Neural cell (in vitro differentiated cells): ENCODE results near the gene IL13RA1. TPM values are rescaled to one million over a fixed set of nuclear protein-coding genes. Genes with fewer than 3 reads are reported as not detected.

Experiments
- H2AFZ ChIP-seq: fragments of 200-600, 300-800 bp; sonication (generic), shearing (Covaris generic); 2 replicates; pipeline ENCODE4 v1.6.0; 2014; ENCODE audit warnings: low read depth, mild to moderate bottlenecking, antibody characterized with exemption, low read length, moderate library complexity
- H3F3A ChIP-seq: fragments of 200-600 bp; shearing (Covaris generic); 2 replicates; pipeline ENCODE4 v1.6.1; 2016; ENCODE audit warnings: mild to moderate bottlenecking, moderate library complexity, mixed read lengths, antibody characterized with exemption, low read length; ENCODE audit not compliant: insufficient read depth, poor library complexity, severe bottlenecking
- H3K27ac ChIP-seq: fragments of 200-600, 300-800 bp; sonication (generic), shearing (Covaris generic); 2 replicates; pipeline ENCODE4 v1.5.1; 2014; ENCODE audit warnings: mild to moderate bottlenecking, low read length, moderate library complexity
- H3K27me3 ChIP-seq: fragments of 300-800, 200-600 bp; sonication (generic), shearing (Covaris generic); 2 replicates; pipeline ENCODE4 v1.6.0; 2014; ENCODE audit warnings: mild to moderate bottlenecking, low read depth, low read length, moderate library complexity; ENCODE audit not compliant: insufficient read depth
- H3K36me3 ChIP-seq: fragments of 300-800, 200-600 bp; sonication (generic), shearing (Covaris generic); 2 replicates; pipeline ENCODE4 v1.5.1; 2014; ENCODE audit warnings: mild to moderate bottlenecking, antibody characterized with exemption, low read length, moderate library complexity; ENCODE audit not compliant: insufficient read depth
- H3K4me2 ChIP-seq: fragments of 300-800, 200-600 bp; sonication (generic), shearing (Covaris generic); 2 replicates; pipeline ENCODE4 v1.6.0; 2014; ENCODE audit warnings: mild to moderate bottlenecking, low read length
- H3K4me3 ChIP-seq: fragments of 300-800, 200-600 bp; sonication (generic), shearing (Covaris generic); 2 replicates; pipeline ENCODE4 v1.5.1; 2014; ENCODE audit warnings: mild to moderate bottlenecking, low read length, moderate library complexity
- H3K79me2 ChIP-seq: fragments of 200-600 bp; shearing (Covaris generic); replicated peaks from 2 replicates; pipeline ENCODE4 v1.6.0; 2014; ENCODE audit warnings: mild to moderate bottlenecking, low read length, moderate library complexity; ENCODE audit not compliant: insufficient read depth
- H3K9ac ChIP-seq: fragments of 300-800, 200-600 bp; sonication (generic), shearing (Covaris generic); 2 replicates; pipeline ENCODE4 v1.6.1; 2016; ENCODE audit warnings: mild to moderate bottlenecking, low read length, mixed read lengths
- H3K9me2 ChIP-seq: fragments of 200-600 bp; shearing (Covaris generic); 2 replicates; pipeline ENCODE4 v1.6.1; 2016; ENCODE audit warnings: mild to moderate bottlenecking, low read length, mixed read lengths; ENCODE audit not compliant: insufficient read depth
- H3K9me3 ChIP-seq: fragments of 200-600, 300-800 bp; sonication (generic), shearing (Covaris generic); 2 replicates; pipeline ENCODE4 v1.6.1; 2016; ENCODE audit warnings: mild to moderate bottlenecking, mixed run types, low read length, moderate library complexity, mixed read lengths
- H4K20me1 ChIP-seq: fragments of 200-600 bp; shearing (Covaris generic); 2 replicates; pipeline ENCODE4 v1.6.1; 2016; ENCODE audit warnings: mild to moderate bottlenecking, mixed run types; ENCODE audit not compliant: insufficient read depth
- EP300 ChIP-seq: fragments of 450-650 bp; conservative IDR thresholded peaks from 2 replicates; pipeline ENCODE4 v1.6.1; 2014; ENCODE audit warnings: antibody characterized with exemption, mild to moderate bottlenecking, moderate library complexity; ENCODE audit not compliant: poor library complexity, severe bottlenecking
- EZH2 ChIP-seq: fragments of 200-600, 300-800 bp; shearing (Covaris generic), sonication (generic); IDR thresholded peaks from 2 replicates; pipeline ENCODE4 v1.6.1; 2014; ENCODE audit warnings: antibody characterized with exemption, low read length, borderline replicate concordance, mild to moderate bottlenecking; ENCODE audit not compliant: insufficient read depth, poor library complexity, severe bottlenecking
- MXI1 ChIP-seq: fragments of 450-650 bp; conservative IDR thresholded peaks from 2 replicates; pipeline ENCODE4 v1.6.1; 2014; ENCODE audit warnings: antibody characterized with exemption, mild to moderate bottlenecking; ENCODE audit not compliant: poor library complexity, severe bottlenecking
- POLR2AphosphoS5 ChIP-seq: IDR thresholded peaks from 2 replicates; pipeline ENCODE4 v1.6.1; 2012
- RAD21 ChIP-seq: fragments of 450-650 bp; conservative IDR thresholded peaks from 2 replicates; pipeline ENCODE4 v1.6.1; 2014; ENCODE audit warnings: antibody characterized with exemption, mild to moderate bottlenecking, moderate library complexity
- SMC3 ChIP-seq: fragments of 450-650 bp; conservative IDR thresholded peaks from 2 replicates; pipeline ENCODE4 v1.6.1; 2014; ENCODE audit warnings: antibody characterized with exemption, mild to moderate bottlenecking, moderate library complexity; ENCODE audit not compliant: poor library complexity
- TAF1 ChIP-seq: IDR thresholded peaks from 2 replicates; pipeline ENCODE4 v1.6.1; 2012; ENCODE audit warnings: low read depth
- polyA plus RNA-seq: library from polyadenylated mRNA; depleted of rRNA; stranded (reverse); fragments of >200 nt; gene quantifications from 2 replicates; pipeline ENCODE4 v1.2.3, GENCODE V29; 2014
- TF ChIP-seq, protein P1 (sequence below): IDR thresholded peaks from 2 replicates; pipeline ENCODE4 v1.6.1; 2012; ENCODE audit warnings: borderline replicate concordance
- TF ChIP-seq, protein P2 (sequence below): fragments of 450-650 bp; IDR thresholded peaks from 2 replicates; pipeline ENCODE4 v1.5.1; 2014; ENCODE audit warnings: antibody characterized with exemption, mild to moderate bottlenecking, moderate library complexity; ENCODE audit not compliant: poor library complexity, severe bottlenecking

IL13RA1 gene
- polyA plus RNA-seq, 1 donor from 2014 or later, result 0.30 TPM

DNA sequence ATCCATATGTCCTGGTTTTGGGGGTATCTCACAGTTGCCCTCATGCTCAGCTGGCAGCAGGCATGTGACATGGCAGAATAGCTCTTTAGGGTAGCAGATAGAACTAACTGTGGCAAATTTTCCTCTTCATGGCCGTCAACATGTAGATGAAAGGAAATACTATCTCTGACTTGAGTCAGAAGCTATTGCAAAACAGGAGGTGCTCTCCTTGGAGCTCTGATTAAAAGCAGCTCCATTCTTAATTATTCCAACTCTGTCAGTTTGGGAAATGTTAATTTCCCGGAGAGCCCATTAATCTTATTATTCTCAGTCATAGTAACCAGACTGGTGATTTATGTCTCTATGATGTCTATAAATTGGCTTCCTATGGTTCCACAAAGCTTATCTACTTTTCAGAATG, 18.2 kb downstream of the IL13RA1 start:
- Histone ChIP-seq H3K9me2 (no peaks in the 10 kb centered on the region), H3K27ac (no peak overlapping the region), H3K9ac (no peak overlapping the region), H3K79me2 (no peaks in the 10 kb centered on the region), H3K4me2 (no peak overlapping the region), H3K4me3 (no peak overlapping the region), H2AFZ (no peak overlapping the region), H3F3A (no peaks in the 10 kb centered on the region), H3K36me3 (no peaks in the 10 kb centered on the region), H3K9me3 (no peaks in the 10 kb centered on the region), H3K27me3 (no peaks in the 10 kb centered on the region), H4K20me1 (no peaks in the 10 kb centered on the region)
- TF ChIP-seq TAF1 (no peak), MXI1 (no peak), EZH2 (no peak), SMC3 (no peak), POLR2AphosphoS5 (no peak), RAD21 (no peak), EP300 (no peak)
- TF ChIP-seq, protein P1, sequence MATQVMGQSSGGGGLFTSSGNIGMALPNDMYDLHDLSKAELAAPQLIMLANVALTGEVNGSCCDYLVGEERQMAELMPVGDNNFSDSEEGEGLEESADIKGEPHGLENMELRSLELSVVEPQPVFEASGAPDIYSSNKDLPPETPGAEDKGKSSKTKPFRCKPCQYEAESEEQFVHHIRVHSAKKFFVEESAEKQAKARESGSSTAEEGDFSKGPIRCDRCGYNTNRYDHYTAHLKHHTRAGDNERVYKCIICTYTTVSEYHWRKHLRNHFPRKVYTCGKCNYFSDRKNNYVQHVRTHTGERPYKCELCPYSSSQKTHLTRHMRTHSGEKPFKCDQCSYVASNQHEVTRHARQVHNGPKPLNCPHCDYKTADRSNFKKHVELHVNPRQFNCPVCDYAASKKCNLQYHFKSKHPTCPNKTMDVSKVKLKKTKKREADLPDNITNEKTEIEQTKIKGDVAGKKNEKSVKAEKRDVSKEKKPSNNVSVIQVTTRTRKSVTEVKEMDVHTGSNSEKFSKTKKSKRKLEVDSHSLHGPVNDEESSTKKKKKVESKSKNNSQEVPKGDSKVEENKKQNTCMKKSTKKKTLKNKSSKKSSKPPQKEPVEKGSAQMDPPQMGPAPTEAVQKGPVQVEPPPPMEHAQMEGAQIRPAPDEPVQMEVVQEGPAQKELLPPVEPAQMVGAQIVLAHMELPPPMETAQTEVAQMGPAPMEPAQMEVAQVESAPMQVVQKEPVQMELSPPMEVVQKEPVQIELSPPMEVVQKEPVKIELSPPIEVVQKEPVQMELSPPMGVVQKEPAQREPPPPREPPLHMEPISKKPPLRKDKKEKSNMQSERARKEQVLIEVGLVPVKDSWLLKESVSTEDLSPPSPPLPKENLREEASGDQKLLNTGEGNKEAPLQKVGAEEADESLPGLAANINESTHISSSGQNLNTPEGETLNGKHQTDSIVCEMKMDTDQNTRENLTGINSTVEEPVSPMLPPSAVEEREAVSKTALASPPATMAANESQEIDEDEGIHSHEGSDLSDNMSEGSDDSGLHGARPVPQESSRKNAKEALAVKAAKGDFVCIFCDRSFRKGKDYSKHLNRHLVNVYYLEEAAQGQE, result no peak
- TF ChIP-seq, protein P2, sequence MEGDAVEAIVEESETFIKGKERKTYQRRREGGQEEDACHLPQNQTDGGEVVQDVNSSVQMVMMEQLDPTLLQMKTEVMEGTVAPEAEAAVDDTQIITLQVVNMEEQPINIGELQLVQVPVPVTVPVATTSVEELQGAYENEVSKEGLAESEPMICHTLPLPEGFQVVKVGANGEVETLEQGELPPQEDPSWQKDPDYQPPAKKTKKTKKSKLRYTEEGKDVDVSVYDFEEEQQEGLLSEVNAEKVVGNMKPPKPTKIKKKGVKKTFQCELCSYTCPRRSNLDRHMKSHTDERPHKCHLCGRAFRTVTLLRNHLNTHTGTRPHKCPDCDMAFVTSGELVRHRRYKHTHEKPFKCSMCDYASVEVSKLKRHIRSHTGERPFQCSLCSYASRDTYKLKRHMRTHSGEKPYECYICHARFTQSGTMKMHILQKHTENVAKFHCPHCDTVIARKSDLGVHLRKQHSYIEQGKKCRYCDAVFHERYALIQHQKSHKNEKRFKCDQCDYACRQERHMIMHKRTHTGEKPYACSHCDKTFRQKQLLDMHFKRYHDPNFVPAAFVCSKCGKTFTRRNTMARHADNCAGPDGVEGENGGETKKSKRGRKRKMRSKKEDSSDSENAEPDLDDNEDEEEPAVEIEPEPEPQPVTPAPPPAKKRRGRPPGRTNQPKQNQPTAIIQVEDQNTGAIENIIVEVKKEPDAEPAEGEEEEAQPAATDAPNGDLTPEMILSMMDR, result no peak

DNA sequence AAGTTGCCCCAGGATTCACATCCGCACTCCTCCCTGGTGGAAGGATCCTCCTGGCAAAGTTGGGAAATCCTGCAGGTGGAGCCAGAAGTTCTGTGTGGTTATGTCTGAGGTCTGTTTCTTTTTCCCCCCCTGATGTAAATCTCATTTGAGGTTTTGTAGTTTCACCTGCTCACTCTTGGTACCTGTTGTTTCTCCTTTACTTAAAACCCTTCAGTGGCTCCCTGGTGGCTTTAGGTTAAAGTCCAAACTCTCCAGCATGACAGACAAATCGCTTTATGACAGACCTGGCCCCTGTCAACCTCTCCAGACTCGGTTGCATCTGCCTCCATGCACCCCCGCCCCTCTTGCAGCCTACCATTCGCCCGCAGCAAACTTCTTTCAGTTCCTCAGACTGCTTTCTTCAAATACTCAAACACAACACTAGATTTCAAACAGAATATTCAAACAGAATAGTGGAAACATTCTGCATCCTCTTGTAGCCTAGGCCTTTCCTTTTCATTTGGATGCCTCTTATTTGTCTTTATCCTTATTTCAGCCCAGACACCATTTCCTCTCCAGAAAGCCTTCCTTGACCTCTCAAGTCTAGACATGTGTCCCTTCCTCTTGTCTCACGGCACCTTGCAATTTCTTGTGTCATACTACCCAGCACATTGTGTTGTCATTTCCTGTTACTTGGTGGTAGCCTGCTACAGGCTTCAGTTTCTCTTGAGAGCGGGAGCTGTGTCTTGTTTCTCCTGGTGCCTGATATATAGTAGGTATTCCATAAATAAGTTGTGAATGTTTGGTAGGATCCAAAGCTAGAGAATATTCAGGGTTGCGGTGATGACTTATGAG, 24.8 kb downstream of the IL13RA1 start:
- H3K9me2 ChIP-seq, result no peaks in the 10 kb centered on the region
- H3K27ac ChIP-seq, result no peak overlapping the region
- no peaks in the 10 kb centered on the region for H3K27me3 ChIP-seq
- H3K9me3 ChIP-seq, result no peaks in the 10 kb centered on the region
- H3K79me2 ChIP-seq, result no peaks in the 10 kb centered on the region
- no peak overlapping the region for H3K9ac ChIP-seq
- H3K4me2 ChIP-seq, result no peak overlapping the region
- TF ChIP-seq RAD21, result no peak
- TF ChIP-seq MXI1, result no peak
- TF ChIP-seq EZH2, result no peak
- TF ChIP-seq, protein P2, result no peak
- TF ChIP-seq, protein P1, result no peak
- no peak for TF ChIP-seq EP300
- no peak for TF ChIP-seq TAF1
- TF ChIP-seq SMC3, result no peak
- TF ChIP-seq POLR2AphosphoS5, result no peak
- H3K36me3 ChIP-seq, result no peaks in the 10 kb centered on the region
- no peaks in the 10 kb centered on the region for H4K20me1 ChIP-seq
- H3K4me3 ChIP-seq, result no peak overlapping the region
- H3F3A ChIP-seq, result no peaks in the 10 kb centered on the region
- no peak overlapping the region for H2AFZ ChIP-seq
